Amniotic epithelial cell (primary cell): ENCODE measurements around the gene PTPRN2.
"Not testable (repeated sequence)": the region's sequence is repeated elsewhere in the genome, so short reads cannot be mapped to it uniquely, and the experiment has no call there.

ENCODE experiments used
- DNase-seq: peaks from one replicate; pipeline ENCODE4 v3.0.0-alpha.2; 2010; ENCODE audit warnings: low read depth

PTPRN2 gene

DNA sequence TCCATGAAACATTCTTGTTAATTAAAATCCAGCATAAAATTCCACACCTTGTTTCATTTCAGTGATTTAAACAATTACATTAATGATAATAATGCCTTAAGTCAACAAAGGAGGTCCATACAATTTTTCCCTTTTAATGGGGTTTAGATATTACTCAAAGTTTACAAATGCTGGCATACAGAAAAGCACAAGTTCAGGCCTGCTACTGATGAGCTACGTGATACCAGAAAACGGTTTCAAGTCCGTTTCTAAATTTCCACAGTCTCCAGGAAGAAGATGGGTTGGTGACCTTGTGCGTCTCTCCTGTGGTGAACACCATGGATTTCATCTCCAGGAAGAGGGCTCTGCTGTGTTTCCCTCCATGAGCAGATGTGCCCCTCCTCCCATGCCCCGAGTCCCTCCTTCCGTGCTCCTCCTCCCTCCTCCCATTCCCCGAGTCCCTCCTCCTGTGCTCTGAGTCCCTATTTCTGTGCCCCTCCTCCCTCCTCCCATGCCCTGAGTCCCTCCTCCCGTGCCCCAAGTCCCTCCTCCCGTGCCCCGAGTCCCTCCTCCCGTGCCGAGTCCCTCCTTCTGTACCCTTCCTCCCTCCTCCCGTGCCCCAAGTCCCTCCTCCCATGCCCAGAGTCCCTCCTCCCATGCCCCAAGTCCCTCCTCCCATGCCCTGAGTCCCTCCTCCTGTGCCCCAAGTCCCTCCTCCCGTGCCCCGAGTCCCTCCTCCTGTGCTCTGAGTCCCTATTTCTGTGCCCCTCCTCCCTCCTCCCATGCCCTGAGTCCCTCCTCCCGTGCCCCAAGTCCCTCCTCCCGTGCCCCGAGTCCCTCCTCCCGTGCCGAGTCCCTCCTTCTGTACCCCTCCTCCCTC is 201.9 kb downstream of the PTPRN2 start:
- DNase-seq = not testable (repeated sequence)

DNA sequence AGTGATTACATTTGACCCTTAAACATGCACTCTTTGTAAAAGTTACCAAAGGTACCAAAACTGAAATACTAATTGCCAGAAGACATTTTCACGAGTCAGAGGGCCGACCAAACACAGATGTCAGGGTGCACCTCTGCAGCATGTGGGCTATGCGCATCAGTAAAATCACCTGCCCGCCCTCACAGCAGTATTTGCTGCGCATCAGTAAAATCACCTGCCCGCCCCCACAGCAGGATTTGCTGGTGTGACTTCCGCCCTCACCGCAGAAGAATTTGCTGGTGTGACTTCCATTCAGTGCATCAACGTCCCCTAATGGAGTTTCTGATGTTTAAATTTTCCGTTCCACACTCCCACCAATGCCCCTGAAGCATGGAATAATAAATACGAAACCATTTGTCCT is 202.9 kb downstream of the PTPRN2 start:
- DNase-seq = no peak

DNA sequence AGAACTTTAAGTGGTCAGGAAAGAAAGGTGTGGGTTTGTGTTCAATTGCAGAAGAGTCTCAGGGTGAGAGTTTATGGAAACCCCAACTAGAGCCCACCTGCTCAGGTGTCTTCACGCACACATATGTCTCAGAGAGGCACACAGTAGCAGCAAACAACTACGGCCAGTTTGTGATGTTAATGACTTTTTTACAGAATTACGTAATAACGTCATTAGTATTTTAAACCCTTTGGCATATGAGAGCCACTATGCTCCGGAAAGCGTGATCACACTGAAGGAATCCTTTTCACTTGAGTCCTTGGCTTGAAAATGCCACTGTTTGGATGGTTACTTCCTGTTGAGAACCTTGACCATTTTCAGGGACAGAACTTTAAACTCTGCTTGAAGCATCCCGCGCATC is 204.0 kb downstream of the PTPRN2 start:
- DNase-seq = no peak

DNA sequence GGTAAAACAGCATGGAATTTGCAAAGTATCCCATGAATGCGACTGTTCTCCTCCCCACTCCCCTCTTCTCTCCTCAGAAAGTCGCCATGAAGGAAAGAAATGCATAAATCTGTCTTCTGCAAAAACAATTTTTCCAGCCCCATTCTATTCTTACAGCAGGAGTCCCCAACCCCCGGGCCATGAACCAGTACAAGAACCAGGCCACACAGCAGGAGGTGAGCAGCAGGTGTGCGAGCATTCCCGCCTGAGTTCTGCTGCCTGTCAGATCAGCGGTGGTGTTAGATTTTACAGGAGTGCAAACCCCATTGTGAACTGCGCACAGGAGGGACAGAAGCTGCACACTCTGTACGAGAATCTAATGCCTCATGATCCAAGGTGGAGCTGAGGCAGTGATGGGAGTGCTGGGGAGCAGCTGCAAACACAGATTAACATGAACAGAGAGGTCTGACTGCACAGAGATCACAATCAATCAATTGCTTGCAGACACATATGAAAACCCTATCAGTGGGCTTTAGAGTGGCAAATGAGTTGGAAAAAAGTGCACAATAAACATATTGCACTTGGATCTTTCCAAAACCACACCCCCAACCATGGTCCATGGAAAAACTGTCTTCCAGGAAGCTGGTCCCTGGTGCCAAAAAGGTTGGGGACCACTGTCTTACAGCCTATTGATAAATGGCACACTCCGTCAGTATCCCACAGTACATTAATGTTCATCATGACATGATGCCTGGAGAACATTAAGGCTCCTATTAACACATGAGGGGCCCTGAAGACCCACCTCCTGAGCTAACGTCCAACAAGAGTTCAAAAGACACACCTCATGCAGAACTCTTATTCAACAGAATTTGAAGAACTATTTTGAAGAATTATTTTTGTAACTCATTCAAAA is 205.0 kb downstream of the PTPRN2 start:
- DNase-seq = no peak

DNA sequence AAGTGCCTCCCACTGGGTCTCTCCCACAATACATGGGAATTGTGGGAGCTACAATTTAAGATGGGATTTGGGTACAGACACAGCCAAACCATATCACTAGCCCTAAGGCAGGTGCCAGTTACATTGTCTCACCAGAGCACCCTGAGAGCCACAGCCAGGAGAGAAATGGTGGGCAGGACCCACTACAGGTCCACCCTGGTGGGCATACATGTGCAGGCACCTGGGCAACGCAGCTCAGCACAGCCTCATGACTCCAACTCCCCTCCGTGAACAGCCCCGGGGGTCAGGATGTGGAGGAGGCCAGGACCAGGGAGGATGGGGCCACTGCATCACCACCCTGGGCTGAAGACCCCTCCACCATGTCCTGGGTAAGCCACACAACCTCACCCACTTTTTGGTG is 205.7 kb downstream of the PTPRN2 start:
- no peak for DNase-seq

DNA sequence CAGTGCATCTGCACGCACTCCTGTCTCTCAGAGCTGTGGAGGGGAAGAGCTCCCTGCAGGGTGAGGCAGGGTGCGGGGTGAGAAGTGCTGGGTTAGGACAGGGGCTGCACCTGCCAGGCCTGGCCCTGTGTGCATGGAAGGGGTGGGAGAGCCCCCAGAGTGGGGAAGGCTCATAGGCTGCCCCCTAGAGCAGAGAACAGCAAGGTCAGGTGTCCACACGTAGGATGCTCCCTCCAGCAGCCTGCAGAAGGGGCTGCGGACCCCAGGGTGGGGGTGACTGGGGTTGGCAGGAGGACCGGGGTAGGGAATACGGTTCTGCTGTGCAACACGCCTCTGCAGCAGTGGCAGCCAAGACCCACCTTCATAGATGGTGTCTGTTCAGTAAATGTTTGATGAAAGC is 208.6 kb downstream of the PTPRN2 start:
- no peak for DNase-seq

DNA sequence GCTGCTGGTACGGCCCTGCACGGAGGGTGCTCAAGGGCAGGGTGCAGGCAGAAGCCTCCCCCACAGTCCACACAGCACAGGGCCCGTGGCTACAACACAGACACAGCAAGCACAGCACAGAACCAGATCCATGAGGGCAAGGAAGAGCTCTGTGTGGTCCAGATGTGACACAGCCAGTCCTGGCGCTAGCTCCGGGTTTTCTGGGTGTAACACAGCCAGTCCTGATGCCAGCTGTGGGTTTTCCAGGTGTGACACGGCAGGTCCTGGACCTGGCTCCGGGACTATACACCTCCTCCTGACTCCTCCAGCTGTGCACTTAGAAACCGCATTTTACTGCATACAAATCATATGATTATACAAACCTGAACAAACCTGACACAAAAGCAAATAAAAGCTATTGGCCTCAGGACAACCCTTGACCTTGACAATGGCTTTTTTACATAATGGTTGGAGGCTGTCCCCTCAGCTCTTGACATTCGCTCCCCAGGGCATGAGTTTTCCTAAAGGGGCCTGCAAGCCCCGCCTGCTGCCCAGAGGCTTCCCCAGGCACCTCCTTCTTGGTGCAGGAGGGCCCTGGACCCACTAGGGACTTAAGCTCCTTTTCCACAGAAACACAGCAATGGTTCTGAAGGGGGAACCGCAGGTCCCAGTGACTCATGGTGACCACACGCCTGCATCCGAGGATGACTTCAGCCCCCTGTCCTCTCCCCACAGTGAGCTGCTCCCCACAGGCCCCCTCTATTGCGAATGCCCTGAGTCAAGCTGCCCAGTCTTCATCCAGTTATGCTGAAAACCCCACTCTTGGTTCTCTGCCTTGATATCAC is 209.6 kb downstream of the PTPRN2 start:
- DNase-seq = no peak

DNA sequence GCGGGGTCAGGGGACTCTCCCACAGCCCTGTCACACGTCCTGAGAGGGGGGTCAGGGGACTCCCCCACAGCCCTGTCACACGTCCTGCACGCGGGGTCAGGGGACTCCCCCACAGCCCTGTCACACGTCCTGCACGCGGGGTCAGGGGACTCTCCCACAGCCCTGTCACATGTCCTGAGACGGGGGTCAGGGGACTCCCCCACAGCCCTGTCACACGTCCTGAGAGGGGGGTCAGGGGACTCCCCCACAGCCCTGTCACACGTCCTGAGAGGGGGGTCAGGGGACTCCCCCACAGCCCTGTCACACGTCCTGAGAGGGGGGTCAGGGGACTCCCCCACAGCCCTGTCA is 210.8 kb downstream of the PTPRN2 start:
- DNase-seq = not testable (repeated sequence)

DNA sequence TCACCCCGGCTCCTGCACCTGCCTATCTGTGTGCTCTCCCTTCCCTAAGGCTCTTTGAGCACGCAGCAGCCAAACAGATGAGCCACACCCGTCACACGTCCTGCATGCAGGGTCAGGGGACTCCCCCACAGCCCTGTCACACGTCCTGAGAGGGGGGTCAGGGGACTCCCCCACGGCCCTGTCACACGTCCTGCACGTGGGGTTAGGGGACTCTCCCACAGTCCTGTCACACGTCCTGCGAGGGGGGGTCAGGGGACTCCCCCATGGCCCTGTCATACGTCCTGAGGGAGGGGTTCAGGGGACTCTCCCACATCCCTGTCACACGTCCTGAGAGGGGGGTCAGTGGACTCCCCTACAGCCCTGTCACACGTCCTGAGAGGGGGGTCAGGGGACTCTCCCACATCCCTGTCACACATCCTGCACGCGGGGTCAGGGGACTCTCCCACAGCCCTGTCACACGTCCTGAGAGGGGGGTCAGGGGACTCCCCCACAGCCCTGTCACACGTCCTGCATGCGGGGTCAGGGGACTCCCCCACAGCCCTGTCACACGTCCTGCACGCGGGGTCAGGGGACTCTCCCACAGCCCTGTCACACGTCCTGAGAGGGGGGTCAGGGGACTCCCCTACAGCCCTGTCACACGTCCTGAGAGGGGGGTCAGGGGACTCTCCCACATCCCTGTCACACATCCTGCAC is 211.3 kb downstream of the PTPRN2 start:
- DNase-seq = not testable (repeated sequence)

DNA sequence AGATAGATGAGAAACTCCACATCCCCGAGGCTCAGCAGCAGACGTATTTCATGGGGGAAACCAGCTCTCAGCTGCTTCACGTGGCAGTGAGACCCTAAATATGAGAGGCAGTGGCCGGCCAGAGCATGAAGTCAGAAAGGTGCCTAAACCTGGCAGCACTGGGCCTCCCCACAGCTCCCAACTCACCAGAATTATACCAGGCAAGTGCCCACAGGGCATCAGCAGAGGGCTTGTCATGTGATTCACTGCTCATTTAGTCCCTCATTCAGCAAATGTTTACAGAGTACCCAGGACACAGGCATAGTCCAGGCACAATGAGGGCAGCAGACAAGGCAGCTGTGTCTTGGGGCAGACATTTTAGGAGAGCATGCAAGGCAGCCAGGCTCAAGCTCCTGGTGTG is 212.6 kb downstream of the PTPRN2 start:
- no peak for DNase-seq

DNA sequence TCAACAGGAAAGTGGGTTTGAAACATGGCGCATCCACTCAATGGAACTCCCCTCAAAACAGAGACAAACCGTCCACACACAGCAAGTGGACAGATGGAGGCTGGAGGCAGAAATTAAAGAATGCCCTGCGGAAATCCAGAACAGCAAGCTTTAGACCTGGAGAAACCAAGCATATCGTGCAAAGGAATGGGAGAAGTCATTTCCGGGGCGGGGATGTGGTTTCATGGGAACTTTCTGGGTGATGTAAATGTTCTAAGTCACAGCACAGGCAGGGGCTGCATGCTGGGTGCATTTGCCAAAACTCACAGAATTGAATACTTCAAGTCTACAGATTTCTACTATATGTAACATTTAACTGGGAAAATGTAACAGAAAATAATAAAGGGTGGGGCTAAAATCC is 213.0 kb downstream of the PTPRN2 start:
- no peak for DNase-seq

DNA sequence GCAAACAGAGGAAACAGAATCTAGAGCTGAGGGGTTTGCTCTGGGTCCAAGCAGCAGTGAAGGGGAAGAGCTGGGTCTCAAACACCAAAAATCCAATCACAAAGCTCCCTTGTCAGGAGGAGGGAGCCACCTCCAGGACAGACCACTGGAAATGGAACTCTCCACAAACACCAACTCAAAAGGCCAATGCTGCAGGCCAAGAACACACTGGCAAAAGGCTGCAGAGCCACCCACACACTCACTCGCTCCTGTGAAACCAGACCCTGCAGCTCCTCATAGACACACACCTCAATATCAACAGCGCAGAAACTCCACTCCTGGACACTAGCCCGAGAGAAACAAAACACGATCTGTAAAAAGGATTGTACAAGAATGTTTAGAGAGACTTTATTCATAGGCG is 213.5 kb downstream of the PTPRN2 start:
- DNase-seq = no peak

DNA sequence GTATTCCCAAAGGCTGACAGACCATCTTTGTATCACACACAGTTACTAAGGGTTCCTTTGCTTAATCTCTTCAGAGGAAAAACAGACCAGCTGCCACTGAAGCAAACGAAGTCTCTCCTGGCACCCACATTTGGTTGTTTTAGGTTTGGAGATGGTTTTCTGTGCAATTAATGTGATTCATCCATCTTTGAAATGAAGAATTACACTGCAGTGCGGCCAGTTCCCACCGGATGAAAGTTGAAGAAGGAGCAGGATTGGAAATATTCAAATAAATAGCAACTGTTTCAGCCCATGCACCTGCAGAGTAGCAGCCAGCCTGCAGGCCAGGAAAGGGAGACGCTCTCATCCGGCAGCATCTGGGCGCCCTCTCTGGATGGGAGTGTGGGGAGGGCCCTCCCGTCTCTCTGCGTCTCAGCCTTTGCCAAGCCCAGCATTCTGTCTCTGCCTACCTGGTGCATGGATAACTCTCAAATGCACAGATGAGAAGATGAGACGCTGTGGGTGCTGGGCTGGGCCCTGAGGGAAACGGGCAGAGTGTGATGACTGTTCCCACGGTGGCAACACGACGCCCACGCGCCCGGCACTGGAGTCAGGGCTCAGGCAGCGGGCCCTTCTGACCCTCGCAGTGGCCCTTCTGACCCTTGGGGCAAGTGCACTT is 214.0 kb downstream of the PTPRN2 start:
- DNase-seq = no peak

DNA sequence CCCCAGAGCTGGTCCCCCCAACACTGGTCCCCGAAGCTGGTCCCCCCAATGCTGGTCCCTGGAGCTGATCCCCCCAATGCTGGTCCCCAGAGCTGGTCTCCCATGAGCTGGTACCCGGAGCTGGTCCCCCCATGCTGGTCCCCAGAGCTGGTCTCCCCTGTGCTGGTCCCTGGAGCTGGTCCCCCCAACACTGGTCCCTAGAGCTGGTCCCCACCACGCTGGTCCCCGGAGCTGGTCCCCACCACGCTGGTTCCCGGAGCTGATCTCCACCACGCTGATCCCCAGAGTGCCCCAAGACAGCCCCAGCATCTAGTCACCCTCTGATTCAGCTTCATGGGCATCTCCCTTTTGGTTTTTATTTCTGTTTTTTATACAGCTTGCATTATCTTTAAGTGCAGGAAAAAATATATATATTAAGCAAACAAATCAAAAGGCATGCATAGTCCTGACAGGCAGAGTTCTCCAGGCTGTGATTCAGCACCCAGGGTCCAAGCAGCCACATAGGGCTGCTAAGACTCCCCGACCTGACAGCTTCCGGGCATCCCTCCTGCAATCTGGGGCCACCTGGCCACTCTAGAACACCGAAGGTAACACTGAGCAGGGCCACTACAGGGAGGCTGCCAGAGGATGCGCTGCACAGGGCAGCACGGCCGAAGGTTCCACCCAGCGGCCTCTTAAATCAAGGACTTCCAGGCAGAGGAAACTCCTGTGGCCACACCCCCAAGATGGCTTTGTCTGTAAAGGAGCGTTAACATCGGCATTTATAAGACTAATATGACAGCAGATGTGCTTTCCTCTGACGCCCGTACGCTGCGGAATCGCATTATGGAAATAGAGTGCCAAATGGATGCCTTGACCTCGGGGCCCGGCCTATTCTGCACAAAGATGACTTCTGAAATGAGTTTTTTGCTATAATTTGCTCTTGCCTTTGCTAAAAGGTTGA is 215.0 kb downstream of the PTPRN2 start:
- no peak for DNase-seq

DNA sequence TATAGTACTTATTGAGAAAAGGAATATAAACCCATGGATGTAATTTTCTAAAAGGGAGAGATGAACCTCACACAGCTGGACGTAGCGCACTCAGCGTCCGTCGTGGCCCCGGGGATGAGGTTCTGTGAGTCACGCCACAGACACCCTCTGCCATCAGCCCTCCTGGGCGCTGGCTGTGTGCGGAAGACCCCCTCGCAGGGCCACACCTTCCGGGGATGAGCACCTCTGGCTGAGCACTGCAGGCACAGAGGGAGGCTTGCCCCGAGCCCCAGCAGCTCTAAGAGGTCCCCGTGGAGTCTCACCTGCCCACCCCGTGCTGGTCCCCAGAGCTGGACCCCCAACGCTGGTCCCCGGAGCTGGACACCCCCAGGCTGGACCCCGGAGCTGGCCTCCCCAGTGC is 215.8 kb downstream of the PTPRN2 start:
- no peak for DNase-seq

DNA sequence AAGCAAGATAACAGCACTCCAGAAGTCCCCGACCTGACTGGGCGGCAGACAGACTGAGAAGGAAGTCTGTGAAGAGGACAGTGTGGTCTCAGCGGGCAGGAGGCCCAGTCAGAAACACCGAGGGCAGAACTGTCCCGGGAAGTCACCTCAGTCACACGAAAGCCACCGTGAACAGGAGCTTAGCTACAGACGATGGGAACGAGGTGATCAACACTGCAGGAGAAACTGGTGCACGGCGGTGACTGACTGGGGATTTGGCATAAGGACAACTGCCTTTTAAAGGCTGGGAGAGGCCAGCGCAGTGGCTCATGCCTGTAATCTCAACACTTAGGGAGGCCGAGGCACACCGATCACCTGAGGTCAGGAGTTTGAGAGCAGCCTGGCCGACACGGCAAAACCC is 217.8 kb downstream of the PTPRN2 start:
- DNase-seq = no peak

DNA sequence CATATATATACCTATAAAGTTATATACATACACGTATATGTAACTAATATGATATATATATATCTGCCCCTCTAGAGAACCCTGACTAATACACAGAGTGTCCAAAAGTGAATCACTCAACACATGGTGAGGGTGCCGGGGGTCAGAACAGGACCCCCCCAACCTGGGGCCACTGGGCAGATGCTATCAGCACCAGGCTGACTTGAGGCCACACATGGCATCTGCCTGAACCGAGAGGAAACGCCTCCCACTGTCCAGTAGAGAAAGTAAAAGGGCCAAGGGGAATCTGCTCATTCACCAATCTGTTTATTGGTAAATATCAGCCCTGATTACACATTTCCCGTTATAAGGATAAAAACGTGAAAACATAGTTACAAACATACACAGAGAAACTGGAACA is 218.3 kb downstream of the PTPRN2 start:
- DNase-seq = no peak

DNA sequence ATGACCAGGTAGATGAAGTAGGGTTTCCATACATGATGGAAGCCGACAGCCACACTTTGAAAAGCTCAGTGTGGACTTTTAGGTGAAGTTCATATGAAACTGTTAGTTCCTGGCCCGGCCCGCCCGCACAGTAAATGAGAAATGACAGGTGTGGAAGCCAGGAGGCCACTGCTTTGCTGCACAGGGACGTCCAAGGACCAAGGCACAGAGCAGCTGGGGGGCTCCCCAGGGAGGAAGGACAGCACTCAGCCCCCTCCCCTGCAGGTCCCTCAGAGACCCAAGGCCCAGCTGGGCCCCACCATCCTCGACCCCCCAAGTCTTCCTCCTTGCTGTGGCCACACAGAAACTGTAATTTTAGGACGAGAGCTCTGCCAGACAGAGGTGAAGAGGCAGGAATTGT is 219.2 kb downstream of the PTPRN2 start:
- no peak for DNase-seq

DNA sequence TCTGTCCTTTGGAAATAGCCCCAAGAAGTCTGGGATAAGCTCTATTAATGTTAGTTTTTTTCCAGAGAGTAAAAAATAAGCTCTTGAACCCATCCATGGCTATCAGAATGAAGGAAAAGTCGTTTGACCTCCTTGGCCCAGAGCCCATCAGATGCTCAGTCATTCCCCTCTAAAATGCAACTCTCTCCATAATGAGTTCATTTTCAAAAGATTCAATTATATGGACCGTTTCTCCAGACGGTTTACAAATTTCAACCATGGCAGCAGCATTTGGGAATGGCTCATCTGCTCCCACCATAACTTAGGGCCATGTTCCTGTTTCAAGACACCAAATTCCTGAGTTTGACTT is 220.0 kb downstream of the PTPRN2 start:
- DNase-seq = no peak

DNA sequence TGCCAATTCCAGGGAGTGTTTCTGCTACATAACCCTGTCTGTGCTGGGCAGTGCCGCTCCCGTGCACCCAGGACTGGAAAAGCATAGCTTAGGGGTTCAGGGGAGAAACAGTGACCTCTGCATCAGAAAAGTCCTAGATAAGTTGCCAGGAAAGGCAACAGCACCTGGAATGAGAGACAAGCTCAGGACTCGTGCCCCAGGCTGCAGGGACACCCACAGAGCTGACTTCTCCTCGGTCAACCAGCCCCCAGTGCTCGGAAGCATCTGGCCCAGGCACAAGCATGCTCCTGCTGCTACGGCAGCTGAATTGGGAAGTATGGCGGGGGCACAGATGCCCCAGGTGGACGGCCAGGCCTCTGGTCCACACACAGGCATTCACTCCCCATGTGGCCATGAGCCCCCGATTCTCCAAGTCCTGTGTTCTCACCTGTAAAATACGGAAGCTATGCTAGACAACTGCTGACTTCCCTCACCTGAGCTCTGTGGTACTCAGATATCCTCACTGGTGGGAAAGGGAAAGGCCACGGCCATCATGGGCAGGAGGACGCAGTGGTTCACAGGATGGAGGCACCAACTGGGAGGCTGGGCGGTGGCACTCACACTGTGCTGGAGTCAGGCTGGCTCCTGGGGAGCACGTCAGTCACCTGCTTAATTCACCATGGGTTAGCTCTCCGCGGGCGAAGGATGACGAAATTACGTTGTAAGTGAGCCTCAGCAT is 220.5 kb downstream of the PTPRN2 start:
- DNase-seq = no peak
